EH (cell line): ENCODE measurements around the gene SHISA9.

ENCODE experiments used
- DNase-seq: peaks from one replicate; pipeline ENCODE4 v3.0.0-alpha.2; 2015; ENCODE audit warnings: low read depth

Gene SHISA9

GRCh38 chr16:13270602-13271001, 369.2 kb downstream of the SHISA9 start:
- DNase-seq = no peak

GRCh38 chr16:13289515-13289914, 388.1 kb downstream of the SHISA9 start:
- DNase-seq = no peak
